ENCODE results near the gene LAMA2.

Gene LAMA2

DNA sequence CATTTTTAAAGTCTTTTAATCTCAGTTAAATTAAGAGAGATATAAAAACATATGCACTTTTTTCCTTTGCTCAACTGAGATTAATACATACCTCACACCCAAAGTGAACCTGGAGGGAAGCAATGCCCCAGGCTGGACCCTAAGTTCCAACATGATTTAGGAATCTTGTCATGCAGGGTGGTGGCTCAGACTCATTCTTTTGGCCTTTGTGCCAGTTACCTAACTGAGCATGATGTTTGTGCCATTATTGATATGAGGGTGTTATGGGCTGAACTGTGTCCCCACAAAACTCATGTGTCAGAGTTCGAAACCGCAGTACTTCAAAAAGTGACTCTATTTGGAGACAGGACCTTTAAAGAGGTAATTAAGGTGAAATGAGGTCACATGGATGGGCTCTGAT lies 639.0 kb downstream of the LAMA2 start:
- Histone ChIP-seq H3K4me3 (ENCODE audit: low read depth, low read length) (no peak overlapping the region), H3K27me3 (ENCODE audit: insufficient read depth, low read depth, severe bottlenecking) (no peaks in the 10 kb centered on the region), H3K9me3 (ENCODE audit: severe bottlenecking) (no peaks in the 10 kb centered on the region), H3K27ac (no peak overlapping the region), H3K36me3 (no peaks in the 10 kb centered on the region)
- no peak for DNase-seq
- TF ChIP-seq, protein P1, sequence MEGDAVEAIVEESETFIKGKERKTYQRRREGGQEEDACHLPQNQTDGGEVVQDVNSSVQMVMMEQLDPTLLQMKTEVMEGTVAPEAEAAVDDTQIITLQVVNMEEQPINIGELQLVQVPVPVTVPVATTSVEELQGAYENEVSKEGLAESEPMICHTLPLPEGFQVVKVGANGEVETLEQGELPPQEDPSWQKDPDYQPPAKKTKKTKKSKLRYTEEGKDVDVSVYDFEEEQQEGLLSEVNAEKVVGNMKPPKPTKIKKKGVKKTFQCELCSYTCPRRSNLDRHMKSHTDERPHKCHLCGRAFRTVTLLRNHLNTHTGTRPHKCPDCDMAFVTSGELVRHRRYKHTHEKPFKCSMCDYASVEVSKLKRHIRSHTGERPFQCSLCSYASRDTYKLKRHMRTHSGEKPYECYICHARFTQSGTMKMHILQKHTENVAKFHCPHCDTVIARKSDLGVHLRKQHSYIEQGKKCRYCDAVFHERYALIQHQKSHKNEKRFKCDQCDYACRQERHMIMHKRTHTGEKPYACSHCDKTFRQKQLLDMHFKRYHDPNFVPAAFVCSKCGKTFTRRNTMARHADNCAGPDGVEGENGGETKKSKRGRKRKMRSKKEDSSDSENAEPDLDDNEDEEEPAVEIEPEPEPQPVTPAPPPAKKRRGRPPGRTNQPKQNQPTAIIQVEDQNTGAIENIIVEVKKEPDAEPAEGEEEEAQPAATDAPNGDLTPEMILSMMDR (IDR thresholded peaks at IDR 0.05; ENCODE audit: low read depth, low read length): no peak

DNA sequence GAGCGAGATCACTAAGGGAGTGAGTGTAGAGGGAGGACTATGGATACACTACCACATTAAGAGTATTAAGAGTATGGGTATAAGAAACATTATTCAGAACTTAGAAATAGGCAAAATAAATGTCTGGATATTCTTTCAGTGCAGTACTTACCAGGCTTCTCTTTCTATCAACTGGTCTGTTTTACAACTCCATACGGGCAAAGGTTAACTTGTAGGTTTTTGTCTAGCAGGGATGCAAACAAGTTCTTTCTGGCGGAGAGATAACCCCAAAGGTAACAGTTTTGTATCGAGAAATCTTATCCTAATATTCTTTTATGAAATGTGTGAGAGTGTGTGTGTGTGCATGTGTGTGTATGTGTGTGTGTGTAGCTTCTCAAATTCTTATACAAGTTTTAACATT lies 640.9 kb downstream of the LAMA2 start:
- TF ChIP-seq, protein P1 (IDR thresholded peaks at IDR 0.05; ENCODE audit: low read depth, low read length): no peak
- Histone ChIP-seq H3K9me3 (ENCODE audit: severe bottlenecking) (no peaks in the 10 kb centered on the region), H3K27ac (no peak overlapping the region), H3K36me3 (no peaks in the 10 kb centered on the region), H3K27me3 (ENCODE audit: insufficient read depth, low read depth, severe bottlenecking) (no peaks in the 10 kb centered on the region), H3K4me3 (ENCODE audit: low read depth, low read length) (no peak overlapping the region)
- DNase-seq: no peak

DNA sequence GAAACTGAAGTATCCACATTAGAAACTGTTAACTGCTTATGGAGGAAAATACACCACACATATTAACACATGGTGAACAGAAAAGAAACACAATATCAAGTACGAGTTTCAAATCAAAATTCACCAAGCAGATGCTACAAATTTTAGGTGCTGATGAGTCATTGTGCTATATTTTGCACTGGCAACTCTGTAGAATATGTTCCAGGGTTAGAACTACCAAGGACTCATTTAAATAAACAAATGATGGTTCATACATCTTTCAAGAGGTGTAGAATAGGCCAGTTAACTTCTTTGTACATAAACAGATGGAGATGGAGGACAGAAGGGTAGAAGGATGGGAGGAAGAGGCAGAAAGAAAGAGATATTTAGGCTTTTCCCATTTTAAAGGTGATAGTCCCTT lies 642.1 kb downstream of the LAMA2 start:
- H3K27me3 ChIP-seq (ENCODE audit: insufficient read depth, low read depth, severe bottlenecking): no peaks in the 10 kb centered on the region
- TF ChIP-seq, protein P1 (IDR thresholded peaks at IDR 0.05; ENCODE audit: low read depth, low read length): no peak
- no peaks in the 10 kb centered on the region for H3K36me3 ChIP-seq
- H3K4me3 ChIP-seq (ENCODE audit: low read depth, low read length): no peak overlapping the region
- no peaks in the 10 kb centered on the region for H3K9me3 ChIP-seq (ENCODE audit: severe bottlenecking)
- DNase-seq: no peak
- no peak overlapping the region for H3K27ac ChIP-seq

DNA sequence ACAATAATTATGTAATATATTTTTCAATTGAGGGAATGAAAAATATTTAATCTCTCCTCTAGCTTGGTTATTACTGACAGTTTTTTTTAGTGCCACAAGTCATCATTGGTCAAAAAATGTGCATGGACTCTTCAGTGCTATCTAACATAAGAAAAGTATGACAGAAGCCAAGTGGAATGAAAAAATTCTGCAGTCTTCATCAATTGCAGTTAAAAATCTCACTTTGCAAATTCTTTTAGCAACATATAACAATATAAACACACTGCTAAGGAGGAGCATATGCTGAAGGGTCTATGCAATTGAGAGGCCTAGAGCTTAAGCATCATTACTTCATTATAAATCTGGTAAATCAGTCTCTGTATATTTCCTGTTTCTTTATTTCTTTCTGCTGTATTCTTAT lies 652.0 kb downstream of the LAMA2 start:
- DNase-seq: no peak
- Histone ChIP-seq H3K36me3 (no peaks in the 10 kb centered on the region), H3K4me3 (ENCODE audit: low read depth, low read length) (no peak overlapping the region), H3K27ac (no peak overlapping the region), H3K27me3 (ENCODE audit: insufficient read depth, low read depth, severe bottlenecking) (no peaks in the 10 kb centered on the region), H3K9me3 (ENCODE audit: severe bottlenecking) (no peaks in the 10 kb centered on the region)
- TF ChIP-seq, protein P1 (IDR thresholded peaks at IDR 0.05; ENCODE audit: low read depth, low read length): no peak

DNA sequence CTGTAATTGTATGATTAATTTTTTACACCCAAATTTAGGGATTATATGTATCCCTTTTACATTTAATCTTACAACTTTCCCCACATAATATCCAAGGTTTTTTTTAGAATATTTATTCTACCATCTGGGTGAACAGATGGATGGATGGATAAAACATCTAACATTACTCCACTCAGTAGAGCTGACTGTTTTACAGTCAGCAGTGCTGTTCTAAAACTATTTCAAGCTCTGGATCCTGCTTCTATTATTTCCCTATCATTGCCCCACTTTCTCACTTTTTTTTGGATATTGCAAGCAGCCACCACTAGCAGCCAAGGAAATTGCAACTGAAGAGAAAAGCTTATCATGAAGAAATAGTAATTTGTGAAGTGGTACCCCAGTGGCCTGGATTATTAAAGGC lies 653.3 kb downstream of the LAMA2 start:
- Histone ChIP-seq H3K9me3 (ENCODE audit: severe bottlenecking) (no peaks in the 10 kb centered on the region), H3K36me3 (no peaks in the 10 kb centered on the region), H3K4me3 (ENCODE audit: low read depth, low read length) (no peak overlapping the region), H3K27ac (no peak overlapping the region), H3K27me3 (ENCODE audit: insufficient read depth, low read depth, severe bottlenecking) (no peaks in the 10 kb centered on the region)
- DNase-seq: no peak
- TF ChIP-seq, protein P1 (IDR thresholded peaks at IDR 0.05; ENCODE audit: low read depth, low read length): no peak

DNA sequence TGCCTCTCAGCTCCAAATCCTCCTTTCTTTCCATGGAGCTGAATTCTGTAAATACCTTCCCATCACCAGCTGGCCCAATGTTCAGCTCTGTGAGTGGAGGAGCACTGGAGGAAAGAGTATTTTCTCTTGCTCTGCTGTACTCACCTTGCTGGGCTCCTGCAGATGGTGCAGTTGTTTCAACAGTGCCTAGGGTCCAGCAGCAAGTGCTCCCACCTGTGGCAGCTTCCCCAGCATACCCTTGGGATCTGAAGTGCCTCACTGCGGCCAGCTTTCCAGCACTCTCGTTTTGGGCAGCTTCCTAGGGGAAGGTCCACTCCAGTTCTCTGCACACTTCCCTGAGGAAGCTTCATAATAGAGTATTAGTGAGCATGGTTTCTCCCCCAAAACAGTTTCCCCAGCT lies 656.1 kb downstream of the LAMA2 start:
- H3K9me3 ChIP-seq (ENCODE audit: severe bottlenecking): no peaks in the 10 kb centered on the region
- H3K4me3 ChIP-seq (ENCODE audit: low read depth, low read length): no peak overlapping the region
- H3K36me3 ChIP-seq: no peaks in the 10 kb centered on the region
- no peaks in the 10 kb centered on the region for H3K27me3 ChIP-seq (ENCODE audit: insufficient read depth, low read depth, severe bottlenecking)
- H3K27ac ChIP-seq: no peak overlapping the region
- peak; percentile 9 for DNase-seq
- TF ChIP-seq, protein P1 (IDR thresholded peaks at IDR 0.05; ENCODE audit: low read depth, low read length): no peak

Data from WERI-Rb-1 (cell line).